ENCODE measurements around the gene IMMP2L. TPM values are rescaled to one million over a fixed set of nuclear protein-coding genes. Genes with fewer than 3 reads are reported as not detected.

The IMMP2L gene
- total RNA-seq, 2 donors from 2014 or later = 10.5 to 17.4 TPM

- Histone ChIP-seq H3K4me3 (no peak overlapping the region), H3K4me1 (no peaks in the 10 kb centered on the region), H3K27ac (no peak overlapping the region), H3K9me3 (no peaks in the 10 kb centered on the region), H3K27me3 (no peaks in the 10 kb centered on the region), H3K36me3 (replicated peaks in 1 of 2; ENCODE audit: insufficient read depth in 1 of 2, low read depth in 2 of 2) (no peaks in the 10 kb centered on the region)
- DNase-seq (peak in 3 of 4 donors; percentile 16 to 40 (median 32)), ATAC-seq (peak; percentile 62)
- TF ChIP-seq POLR2A (IDR thresholded peaks at IDR 0.05) (no peak), CTCF (IDR thresholded peaks at IDR 0.05) (peak in 6 of 7 experiments; percentile 43 to 74 (median 72))
- intact Hi-C loops (cut with DNase I) = loop anchor here (10.0 kb wide), 1 partner anchor 392 kb away; the partner anchor contains the start of gene LRRN3
These were observed 75.7 kb downstream of the IMMP2L start for GRCh38 chr7:111486472-111487142.

GRCh38 chr7:111485701-111486380 lies 76.5 kb downstream of the IMMP2L start:
- 77 to 80% methylated on average over 4 of the region's 4 CpGs for WGBS, 2 donors
- TF ChIP-seq CTCF (IDR thresholded peaks at IDR 0.05) (no peak), POLR2A (IDR thresholded peaks at IDR 0.05) (no peak)
- Histone ChIP-seq H3K27ac (no peak overlapping the region), H3K9me3 (no peaks in the 10 kb centered on the region), H3K27me3 (no peaks in the 10 kb centered on the region), H3K4me3 (no peak overlapping the region), H3K4me1 (no peaks in the 10 kb centered on the region), H3K36me3 (replicated peaks in 1 of 2; ENCODE audit: insufficient read depth in 1 of 2, low read depth in 2 of 2) (no peaks in the 10 kb centered on the region)
- ATAC-seq = no peak
- no peak for DNase-seq
- intact Hi-C loops (cut with DNase I) = loop anchor here (10.0 kb wide), 1 partner anchor 391 kb away; the partner anchor contains the start of gene LRRN3

- Histone ChIP-seq H3K27me3 (no peaks in the 10 kb centered on the region), H3K9me3 (no peaks in the 10 kb centered on the region), H3K27ac (no peak overlapping the region), H3K4me1 (no peaks in the 10 kb centered on the region), H3K36me3 (replicated peaks in 1 of 2; ENCODE audit: insufficient read depth in 1 of 2, low read depth in 2 of 2) (no peaks in the 10 kb centered on the region), H3K4me3 (no peak overlapping the region)
- DNase-seq = no peak
- WGBS, 2 donors = 71 to 91% methylated on average over 2 of the region's 2 CpGs
- intact Hi-C loops (cut with DNase I) = loop anchor here (10.0 kb wide), 1 partner anchor 388 kb away; the partner anchor contains the start of gene LRRN3
- no peak for ATAC-seq
- TF ChIP-seq CTCF (IDR thresholded peaks at IDR 0.05) = no peak
- no peak for TF ChIP-seq POLR2A (IDR thresholded peaks at IDR 0.05)
These were observed 79.2 kb downstream of the IMMP2L start for GRCh38 chr7:111483078-111483477.

- H3K27ac ChIP-seq = no peak overlapping the region
- no peak for TF ChIP-seq CTCF (IDR thresholded peaks at IDR 0.05)
- no peak for TF ChIP-seq POLR2A (IDR thresholded peaks at IDR 0.05)
- no peaks in the 10 kb centered on the region for H3K9me3 ChIP-seq
- no peaks in the 10 kb centered on the region for H3K4me1 ChIP-seq
- DNase-seq = no peak
- no peak for ATAC-seq
- intact Hi-C loops (cut with DNase I) = no loop called here
- H3K27me3 ChIP-seq = no peaks in the 10 kb centered on the region
- 91 to 100% methylated on average over 4 of the region's 4 CpGs for WGBS, 2 donors
- H3K36me3 ChIP-seq (replicated peaks in 1 of 2; ENCODE audit: insufficient read depth in 1 of 2, low read depth in 2 of 2) = no peaks in the 10 kb centered on the region
- no peak overlapping the region for H3K4me3 ChIP-seq
These were observed 84.6 kb downstream of the IMMP2L start for GRCh38 chr7:111477462-111478225.

Measured in body of pancreas (tissue), 4 donors.